Measurements from ENCODE around the gene CTPS2. TPM values are rescaled to one million over a fixed set of nuclear protein-coding genes. Genes with fewer than 3 reads are reported as not detected.
"Not testable (repeated sequence)": the region's sequence is repeated elsewhere in the genome, so short reads cannot be mapped to it uniquely, and the experiment has no call there.

The CTPS2 gene, protein sequence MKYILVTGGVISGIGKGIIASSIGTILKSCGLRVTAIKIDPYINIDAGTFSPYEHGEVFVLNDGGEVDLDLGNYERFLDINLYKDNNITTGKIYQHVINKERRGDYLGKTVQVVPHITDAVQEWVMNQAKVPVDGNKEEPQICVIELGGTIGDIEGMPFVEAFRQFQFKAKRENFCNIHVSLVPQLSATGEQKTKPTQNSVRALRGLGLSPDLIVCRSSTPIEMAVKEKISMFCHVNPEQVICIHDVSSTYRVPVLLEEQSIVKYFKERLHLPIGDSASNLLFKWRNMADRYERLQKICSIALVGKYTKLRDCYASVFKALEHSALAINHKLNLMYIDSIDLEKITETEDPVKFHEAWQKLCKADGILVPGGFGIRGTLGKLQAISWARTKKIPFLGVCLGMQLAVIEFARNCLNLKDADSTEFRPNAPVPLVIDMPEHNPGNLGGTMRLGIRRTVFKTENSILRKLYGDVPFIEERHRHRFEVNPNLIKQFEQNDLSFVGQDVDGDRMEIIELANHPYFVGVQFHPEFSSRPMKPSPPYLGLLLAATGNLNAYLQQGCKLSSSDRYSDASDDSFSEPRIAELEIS
- polyA plus RNA-seq (ENCODE audit: insufficient read length) = 17.6 TPM

DNA sequence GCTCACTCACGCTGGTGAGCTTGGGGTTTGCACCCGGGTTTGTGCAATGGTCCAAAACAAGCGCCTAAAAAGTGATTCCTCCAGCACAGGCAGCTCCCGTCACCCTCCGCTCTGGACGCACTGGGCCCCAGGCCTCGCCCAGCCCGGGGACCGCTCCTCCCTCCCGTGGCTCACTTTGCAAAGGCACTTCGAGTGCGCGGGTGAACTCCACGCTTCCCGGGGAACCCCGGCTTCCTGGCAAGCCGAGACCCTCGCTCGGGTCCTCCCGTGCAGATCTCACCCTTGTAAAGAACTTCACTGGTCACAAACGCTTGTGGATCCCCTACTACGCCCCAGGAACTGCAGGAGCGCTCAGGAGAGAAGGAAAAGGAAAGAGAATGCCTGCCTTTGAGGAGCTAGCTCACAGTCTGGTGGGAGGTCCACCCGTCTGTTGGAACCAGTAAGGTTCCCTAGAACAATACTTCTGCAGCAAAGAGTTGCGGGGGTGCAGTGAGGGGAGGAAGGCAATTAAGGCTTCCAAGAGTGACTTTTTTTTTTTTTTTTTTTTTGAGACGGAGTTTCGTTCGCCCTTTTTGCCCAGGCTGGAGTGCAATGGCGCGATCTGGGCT is at the start of gene CTPS2:
Gene CTPS2 (minus strand): TSS at position 122 of the 608 bp plus-strand sequence. CDS start 9,767 bp downstream, outside the sequence.
- DNase-seq (ENCODE audit: low read depth) = no peak

DNA sequence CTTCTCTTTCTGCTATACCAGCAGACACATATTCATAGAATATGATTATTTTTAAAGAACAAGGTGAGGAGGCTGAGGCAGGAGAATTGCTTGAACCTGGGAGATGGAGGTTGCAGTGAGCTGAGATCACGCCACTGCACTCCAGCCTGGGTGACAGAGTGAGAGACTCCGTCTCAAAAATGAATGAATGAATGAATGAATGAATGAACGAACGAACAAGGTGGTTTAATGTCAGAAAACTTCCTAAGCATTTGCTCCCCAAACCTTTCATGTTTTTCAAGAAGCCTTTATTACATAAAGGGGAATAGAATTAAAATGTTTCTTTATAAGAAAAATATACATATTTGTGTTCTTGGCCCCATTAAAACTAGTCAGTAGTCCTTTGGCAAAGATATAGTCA is 49.0 kb upstream of the CTPS2 start:
- not testable (repeated sequence) for DNase-seq (ENCODE audit: low read depth)

DNA sequence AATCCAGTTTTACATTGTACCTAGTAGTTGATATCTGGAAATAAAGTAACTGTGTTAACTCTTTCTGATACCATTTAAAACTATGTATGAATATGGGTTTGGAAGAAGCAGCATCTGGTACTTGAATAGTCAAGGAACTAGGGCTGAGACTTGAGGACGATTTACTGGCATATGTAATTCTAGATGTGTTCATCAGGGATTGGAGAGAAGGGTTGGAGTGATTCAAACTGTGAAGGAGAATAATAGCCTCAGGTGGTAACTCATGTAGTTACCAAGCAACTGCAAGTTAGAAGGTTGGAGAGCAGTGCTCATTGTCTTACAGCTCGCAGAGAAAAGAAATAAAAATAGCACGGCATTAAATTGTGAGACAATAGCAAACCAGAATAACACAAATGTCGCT is 44.3 kb upstream of the CTPS2 start:
- no peak for DNase-seq (ENCODE audit: low read depth)

DNA sequence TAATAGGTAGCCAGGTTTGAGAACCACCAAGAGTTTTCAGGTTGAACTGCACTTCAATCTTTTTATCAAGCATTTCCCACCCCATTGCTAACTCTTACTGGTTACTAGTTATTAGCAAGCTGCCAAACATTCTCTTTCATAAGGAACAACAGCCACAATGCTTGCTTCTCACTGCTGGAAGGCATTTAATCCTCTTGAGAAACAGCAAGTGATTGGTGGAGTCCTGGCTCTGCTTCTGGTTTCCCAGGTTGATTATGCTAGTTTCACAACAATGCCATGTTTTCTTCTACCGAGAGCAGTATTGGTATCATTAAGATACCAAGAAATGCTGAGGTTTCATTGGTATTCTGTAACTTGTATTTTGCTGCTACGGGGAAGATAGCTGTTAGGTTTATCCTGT is 41.5 kb upstream of the CTPS2 start:
- DNase-seq (ENCODE audit: low read depth) = no peak

DNA sequence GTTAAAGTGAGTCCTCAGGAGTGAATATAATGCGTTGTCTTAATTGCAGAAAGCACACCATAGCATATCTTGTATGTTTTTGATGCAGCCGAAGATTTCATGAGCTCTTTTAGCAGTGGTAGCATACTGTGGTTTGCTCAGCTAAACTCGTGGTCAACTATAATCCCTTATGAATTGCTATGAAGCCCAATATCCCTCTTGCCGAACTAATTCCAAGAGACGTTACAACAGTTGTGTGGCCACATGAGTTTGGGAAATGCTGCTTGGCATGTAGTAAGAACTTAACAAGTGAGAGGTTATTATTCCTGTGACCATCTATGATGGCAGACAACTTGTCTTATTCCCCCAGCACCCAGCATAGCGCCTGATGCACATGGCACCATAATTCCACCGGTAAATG is 37.7 kb upstream of the CTPS2 start:
- DNase-seq (ENCODE audit: low read depth) = no peak

DNA sequence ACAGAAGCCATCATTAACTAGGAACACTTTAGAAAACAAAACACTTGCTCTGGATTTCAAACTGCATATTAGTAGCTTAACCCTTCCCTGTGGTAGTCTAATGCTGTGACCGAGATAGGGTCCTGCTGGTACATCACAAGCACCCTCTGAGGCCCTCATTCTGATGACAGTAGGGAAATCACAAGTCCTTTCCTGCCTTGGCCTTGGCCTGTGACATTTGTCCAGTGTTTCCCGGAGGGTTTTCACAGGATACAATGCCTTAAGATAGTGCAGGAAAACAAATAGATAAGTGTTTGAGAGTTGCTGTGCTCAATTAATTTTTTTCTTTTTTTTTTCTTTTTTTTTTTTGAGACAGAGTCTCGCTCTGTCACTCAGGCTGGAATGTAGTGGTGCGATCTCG is 36.0 kb upstream of the CTPS2 start:
- DNase-seq (ENCODE audit: low read depth) = no peak

DNA sequence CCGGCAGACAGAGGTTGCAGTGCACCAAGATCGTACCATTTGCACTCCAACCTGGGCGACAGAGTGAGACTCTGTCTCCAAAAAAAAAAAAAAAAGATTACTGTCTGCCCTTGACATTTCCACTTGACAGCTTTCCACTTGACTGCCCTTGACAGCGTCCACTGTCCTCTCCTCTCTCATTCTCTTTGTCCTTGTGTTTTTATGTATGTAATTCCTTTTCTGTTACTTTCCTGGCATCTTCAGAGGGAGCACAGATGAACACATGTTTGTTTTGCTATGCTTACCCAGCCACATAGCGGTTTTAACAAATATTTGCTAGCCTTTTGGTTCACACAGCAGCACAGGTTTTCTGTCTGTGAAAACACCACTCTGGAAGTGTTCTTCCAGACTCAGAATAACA is 33.2 kb upstream of the CTPS2 start:
- DNase-seq (ENCODE audit: low read depth) = no peak

DNA sequence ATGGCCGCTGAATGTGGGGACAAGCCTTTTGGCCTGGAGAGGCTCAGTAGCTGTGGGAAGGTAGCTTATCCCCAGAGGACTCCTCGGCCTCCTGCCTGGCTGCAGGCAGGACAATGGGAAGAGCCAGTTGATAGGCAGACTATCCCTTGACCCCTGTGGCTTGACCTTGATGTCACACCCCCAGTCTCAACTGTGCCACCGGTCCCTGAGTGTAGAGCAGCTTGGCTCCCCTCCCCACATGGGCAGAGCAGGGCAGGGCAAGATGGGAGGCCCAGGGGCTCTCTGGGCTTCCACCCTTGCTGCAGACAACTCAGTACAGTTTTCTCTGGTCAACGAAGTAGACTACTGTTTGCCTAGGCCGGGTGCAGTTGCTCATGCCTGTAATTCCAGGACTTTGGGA is 32.6 kb upstream of the CTPS2 start:
- DNase-seq (ENCODE audit: low read depth) = no peak

DNA sequence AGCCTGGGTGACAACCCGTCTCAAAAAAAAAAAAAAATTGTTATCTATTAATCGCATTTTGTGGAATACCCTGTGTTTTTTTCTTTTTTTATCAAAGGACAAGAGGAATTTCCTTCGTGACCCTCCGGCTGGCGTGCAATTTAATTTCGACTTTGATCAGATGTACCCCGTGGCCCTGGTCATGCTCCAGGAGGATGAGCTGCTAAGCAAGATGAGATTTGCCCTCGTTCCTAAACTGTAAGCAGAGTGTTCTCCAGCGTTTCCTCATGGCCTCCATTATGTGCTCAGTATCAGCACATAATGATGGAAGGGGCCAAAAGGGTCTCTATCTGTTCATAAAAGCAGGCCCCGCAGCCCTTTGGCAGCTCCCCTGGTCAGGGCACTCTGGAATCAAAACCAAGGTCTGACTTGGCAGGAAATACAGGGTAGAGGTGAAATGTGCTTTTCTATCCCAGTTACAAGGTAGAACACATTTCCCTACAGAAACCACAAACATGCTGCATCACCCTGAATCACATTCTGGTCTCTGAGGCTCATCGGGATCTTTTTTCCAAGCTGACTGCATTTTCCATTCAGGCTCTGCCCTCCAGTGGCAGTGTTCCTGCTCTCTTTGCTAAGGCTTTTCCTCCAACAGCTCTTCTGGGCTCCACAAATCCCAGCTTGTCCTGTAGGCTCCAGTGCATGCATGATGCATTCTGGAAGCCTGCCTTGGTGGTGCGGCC is 31.3 kb upstream of the CTPS2 start:
- DNase-seq (ENCODE audit: low read depth) = no peak

DNA sequence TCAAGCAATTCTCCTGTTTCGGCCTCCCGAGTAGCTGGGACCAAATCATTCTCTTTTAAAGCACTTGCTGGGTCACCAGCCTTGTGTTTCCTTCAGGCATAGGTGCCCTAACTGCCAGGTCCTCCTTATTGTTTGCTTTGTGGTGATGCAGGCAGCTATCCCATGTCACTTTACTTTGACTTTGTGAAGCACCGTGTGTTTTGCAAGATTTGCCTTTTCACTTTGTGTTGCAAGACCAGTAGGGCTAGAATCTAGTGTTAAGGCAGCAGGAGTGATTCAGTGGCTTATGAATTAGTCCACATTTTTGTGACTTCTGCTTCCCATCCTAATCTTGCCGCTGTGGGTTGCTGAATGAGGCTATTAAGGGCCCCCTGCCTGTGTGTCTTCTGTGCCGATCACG is 27.1 kb upstream of the CTPS2 start:
- no peak for DNase-seq (ENCODE audit: low read depth)

DNA sequence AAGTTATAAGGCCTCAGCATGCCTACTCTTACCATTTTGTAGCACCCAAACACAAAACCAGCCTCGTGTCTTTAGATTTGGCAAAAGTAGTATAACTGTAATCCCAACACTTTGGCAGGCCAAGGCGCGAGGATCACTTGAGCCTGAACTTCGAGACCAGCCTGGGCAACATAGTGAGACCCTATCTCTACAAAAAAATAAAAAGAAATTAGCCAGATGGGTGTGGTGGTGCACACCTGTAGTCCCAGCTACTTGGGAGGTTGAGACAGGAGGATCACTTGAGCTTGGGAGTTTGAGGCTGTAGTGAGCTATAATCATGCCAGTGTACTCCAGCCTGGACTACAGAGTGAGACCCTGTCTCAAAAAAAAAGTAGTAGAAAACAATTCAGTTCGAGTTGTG is 24.6 kb upstream of the CTPS2 start:
- DNase-seq (ENCODE audit: low read depth) = no peak

DNA sequence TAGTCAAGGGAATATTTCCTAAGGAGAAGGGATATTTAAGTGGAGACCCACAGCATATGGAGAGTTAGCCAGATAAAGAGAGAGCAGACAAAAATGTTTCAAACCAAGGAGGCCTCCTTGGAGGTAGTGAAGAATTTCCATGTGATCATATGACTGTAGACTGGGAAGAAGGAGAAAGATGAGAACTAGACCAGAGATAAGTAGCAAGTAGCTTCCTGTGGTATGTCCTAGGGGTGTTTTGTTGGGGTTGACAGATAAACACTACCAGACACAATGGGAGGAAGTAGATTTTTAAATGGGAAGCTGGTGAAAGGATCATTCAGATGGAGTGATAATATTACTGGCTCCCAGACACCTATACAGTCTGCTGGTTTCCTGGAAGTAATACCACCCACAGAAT is 20.5 kb upstream of the CTPS2 start:
- DNase-seq (ENCODE audit: low read depth) = no peak

DNA sequence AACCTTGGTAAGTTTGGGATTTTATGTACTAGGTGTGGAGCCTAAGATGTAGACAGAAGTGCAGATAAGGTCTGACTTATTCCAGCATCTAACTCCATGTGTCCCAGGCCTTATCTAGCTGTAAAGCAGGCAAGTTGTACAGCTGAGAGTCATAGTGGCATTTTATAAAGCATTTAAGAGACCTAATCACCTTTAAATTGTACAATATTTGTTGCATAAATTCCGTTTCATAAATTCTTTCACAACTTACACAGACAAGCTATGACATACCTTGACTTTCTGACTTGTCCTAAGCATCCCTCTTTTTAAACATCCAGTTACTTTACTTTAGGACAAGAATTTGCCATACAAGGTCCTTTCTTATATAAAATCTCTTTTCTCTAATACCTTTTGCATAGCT is 18.0 kb upstream of the CTPS2 start:
- no peak for DNase-seq (ENCODE audit: low read depth)

DNA sequence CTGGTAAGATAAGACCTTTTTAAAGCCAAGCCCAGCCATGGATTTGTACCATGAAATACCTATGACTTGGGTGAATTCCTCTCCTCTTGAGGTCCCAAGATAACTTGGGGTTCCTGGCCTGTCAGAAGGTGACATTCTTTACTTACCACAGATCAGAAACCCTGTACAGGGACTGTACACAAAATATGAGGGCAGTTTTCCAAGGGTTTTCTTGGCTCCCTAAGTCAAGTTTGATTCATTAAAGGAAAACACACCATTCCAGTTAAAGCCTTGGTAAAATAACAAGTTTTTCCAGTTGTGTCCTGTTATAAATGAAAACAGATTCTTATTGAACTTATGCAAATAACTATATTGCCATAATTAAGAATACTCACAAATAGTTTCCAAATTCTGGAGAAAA is 15.2 kb upstream of the CTPS2 start:
- DNase-seq (ENCODE audit: low read depth) = no peak

DNA sequence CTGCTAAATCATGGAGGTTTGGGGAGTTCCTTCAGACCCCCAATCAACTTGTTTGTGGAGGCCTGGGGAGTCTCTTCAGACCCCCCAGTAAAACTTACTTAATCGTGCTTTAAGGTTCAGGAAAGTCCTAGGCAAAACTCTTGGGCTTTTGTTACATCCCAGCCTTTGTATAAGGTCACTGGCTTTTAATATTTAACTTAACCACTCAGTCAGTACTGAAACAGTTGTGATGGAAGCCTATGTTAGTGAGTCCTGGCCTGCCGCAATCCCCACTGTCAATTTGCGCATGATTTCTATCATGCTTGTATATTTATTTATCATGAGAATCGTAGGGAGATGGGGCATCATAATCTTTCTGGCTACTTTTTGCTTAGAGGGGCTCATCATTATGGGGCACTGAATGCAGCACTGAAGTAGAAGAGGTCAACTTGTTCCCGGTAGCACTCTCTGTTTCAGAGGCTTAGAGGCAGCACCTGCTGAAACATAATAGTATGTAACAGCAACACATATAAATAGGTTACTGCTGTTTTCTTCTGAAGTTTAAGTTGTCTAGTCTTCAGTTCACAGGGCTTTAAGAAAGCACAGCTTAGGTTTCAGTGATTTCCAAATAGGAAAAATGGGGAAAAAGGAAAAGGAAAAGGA is 14.0 kb upstream of the CTPS2 start:
- not testable (repeated sequence) for DNase-seq (ENCODE audit: low read depth)

DNA sequence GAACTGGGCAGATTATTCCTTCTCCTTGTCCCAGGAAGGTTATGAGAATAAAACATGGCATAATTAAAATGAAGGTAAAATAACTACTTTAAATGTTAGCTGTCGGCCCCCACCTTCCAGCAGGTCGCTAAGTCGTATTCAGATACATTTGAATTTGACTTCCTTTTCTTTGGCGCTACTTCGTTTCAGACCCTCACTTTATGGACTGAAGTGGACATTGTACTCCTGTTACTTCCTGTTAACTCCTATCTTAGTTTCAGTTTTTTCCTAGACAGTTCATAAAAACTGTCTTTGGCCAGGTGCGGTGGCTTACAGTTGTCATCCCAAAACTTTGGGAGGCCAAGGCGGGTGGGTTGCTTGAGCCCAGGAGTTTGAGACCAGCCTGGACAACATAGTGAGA is 12.6 kb upstream of the CTPS2 start:
- no peak for DNase-seq (ENCODE audit: low read depth)

DNA sequence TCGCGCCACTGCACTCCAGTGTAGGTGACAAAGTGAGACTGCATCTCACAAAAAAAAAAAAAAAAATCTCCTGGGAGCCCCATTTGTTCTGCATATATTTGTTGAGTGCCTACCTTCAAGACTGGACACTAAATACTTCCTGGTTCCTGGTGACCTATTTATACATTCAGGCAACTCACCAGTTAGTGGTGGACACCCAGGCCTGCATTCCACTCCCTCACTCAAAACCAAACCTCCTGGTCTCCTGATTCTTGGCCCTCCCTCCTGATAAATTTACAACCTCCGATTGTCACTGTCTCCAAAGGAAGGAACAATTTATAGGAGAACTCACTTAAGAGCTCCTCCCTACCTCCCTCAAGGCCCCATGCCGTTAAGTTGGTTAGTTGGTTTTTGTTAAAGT is 10.0 kb upstream of the CTPS2 start:
- no peak for DNase-seq (ENCODE audit: low read depth)

DNA sequence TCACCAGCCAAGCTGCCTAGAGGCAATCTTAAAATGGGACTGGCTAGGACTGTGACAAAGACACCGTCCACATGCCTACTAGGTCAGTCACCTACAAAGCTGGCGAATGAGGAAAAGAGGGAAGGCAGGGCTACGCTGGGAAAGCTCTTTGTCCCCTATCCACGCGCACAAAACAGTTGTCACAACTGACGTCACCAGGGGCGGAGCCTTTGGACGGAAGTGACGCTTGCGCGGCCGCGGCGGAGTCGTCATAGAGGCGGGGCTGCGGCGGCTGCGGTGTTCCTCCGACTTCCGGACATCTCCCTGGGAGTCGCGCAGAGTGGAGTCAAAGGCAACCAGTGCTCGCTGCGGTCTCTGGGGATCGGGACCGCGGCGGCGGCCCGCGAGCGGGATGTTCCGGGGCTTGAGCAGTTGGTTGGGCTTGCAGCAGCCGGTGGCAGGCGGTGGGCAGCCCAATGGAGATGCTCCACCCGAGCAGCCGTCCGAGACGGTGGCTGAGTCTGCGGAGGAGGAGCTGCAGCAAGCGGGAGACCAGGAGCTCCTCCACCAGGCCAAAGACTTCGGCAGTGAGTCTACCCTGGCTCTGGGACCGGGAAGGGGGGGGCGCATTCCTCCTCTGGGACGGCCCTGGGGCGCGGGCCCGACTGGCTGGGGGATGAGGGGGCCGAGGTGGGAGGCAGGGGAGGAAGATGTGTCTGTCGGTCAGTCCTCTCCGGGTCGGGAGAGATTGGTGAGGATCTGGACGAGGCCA is 7.0 kb upstream of the CTPS2 start, which contains the start of gene SYAP1:
Gene SYAP1 (plus strand): TSS at position 279 of the 751 bp plus-strand sequence. CDS start 113 bp downstream, at position 392.
- DNase-seq (ENCODE audit: low read depth) = peak; percentile 94

DNA sequence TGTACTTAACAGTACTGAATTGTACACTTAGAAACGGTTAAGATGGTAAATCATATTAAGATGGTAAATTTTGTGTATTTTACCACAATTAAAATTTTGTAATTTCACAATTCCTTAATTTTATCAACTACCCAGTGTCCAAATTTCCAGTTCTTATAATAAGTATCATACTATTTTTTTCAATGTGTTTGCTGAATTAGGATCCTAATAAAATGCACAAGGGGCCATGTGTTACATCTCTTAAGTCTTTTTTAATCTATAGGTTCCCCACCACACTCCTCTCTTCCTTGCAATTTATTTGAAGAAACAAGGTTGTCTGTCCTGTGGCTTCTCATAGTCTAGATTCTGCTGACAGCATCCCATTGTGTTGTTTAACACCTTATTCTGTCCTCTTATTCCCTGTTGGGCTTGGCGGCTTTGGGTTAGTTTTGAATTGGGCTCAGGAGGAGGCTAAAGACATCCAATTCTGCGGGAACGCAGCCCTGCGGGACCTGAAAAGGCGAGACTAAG is 6.4 kb upstream of the CTPS2 start:
- DNase-seq (ENCODE audit: low read depth) = no peak

DNA sequence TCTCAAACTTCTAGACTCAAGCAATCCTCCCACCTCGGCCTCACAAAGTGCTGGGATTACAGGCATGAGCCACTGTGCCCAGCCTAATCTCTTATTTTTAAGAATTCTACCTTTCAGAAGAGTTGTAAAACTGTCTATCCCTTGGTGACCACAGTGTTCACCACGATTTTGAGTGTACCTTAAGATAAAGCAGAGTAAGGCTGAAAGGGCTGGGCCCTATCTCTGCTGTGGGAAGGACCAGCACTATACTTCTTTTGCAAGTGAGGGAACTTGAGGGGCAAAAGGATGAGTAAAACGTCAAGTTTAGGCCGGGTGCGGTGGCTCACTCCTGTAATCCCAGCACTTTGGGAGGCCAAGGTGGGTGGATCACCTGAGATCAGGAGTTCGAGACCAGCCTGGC is 4.0 kb upstream of the CTPS2 start:
- DNase-seq (ENCODE audit: low read depth) = not testable (repeated sequence)

DNA sequence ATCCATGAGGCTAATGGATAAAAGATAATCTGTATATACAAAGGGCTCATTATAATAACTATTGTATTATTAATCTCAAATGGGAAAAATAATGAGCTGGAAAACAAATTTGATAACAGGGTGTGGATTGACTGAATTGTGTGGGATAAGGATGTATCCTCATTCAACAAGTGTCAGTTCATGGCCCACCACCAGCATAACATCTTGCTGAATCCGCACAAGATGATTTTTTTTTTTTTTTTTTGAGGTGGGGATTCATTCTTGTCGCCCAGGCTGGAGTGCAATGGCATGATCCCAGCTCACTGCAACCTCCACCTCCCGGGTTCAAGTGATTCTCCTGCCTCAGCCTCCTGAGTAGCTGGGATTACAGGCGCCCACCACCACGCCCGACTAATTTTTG is 3.2 kb upstream of the CTPS2 start:
- DNase-seq (ENCODE audit: low read depth) = not testable (repeated sequence)
